Osteoblast (primary cell): ENCODE data around the gene WFDC8. TPM values are rescaled to one million over a fixed set of nuclear protein-coding genes. Genes with fewer than 3 reads are reported as not detected.

Experiments used
- DNase-seq: peaks from one replicate; pipeline ENCODE4 v3.0.0; 2011; ENCODE audit warnings: low spot score, mixed read lengths; ENCODE audit not compliant: insufficient read length; ENCODE audit errors: missing footprints
- H2AFZ ChIP-seq: 2 replicates; pipeline ENCODE4 v1.6.0; 2011; ENCODE audit warnings: mild to moderate bottlenecking, low read length
- H3K27ac ChIP-seq: 2 replicates; pipeline ENCODE4 v1.5.1; 2011; ENCODE audit warnings: mild to moderate bottlenecking, low read depth, low read length, moderate library complexity
- H3K27me3 ChIP-seq: 2 replicates; pipeline ENCODE4 v1.6.0; 2012; ENCODE audit warnings: mild to moderate bottlenecking, control low read depth, inconsistent platforms, low read length, moderate library complexity; ENCODE audit not compliant: insufficient read depth
- H3K36me3 ChIP-seq: 2 replicates; pipeline ENCODE4 v1.5.1; 2011; ENCODE audit warnings: mild to moderate bottlenecking, low read length, control low read depth, moderate library complexity; ENCODE audit not compliant: insufficient read depth
- H3K4me1 ChIP-seq: 2 replicates; pipeline ENCODE4 v1.5.1; 2011; ENCODE audit warnings: mild to moderate bottlenecking, low read length, control low read depth, moderate library complexity; ENCODE audit not compliant: insufficient read depth
- H3K4me2 ChIP-seq: 2 replicates; pipeline ENCODE4 v1.6.0; 2011; ENCODE audit warnings: mild to moderate bottlenecking, low read length; ENCODE audit not compliant: insufficient read depth
- H3K4me3 ChIP-seq: fragments of 200-600 bp; sonication (generic); 3 replicates; pipeline ENCODE4 v1.5.1; 2012; ENCODE audit warnings: mild to moderate bottlenecking, low read length, inconsistent platforms; ENCODE audit not compliant: insufficient read depth
- H3K79me2 ChIP-seq: 2 replicates; pipeline ENCODE4 v1.6.0; 2012; ENCODE audit warnings: mild to moderate bottlenecking, low read length, control low read depth, inconsistent platforms; ENCODE audit not compliant: insufficient read depth
- H3K9me3 ChIP-seq: 2 replicates; pipeline ENCODE4 v1.5.1; 2011; ENCODE audit warnings: low read depth, low read length, control low read depth
- H4K20me1 ChIP-seq: 2 replicates; pipeline ENCODE4 v1.6.0; 2012; ENCODE audit warnings: mild to moderate bottlenecking, low read length, control low read depth; ENCODE audit not compliant: insufficient read depth
- total RNA-seq: library from RNA; depleted of rRNA; stranded (reverse); fragments of >200 nt; gene quantifications from 2 replicates; pipeline ENCODE4 v1.2.3, GENCODE V29; 2012
- TF ChIP-seq, protein P1 (sequence below): IDR thresholded peaks from 2 replicates; pipeline ENCODE4 v1.5.1; 2011; ENCODE audit warnings: mild to moderate bottlenecking, low read depth, low read length, moderate library complexity; ENCODE audit errors: extremely low read depth

WFDC8 gene
- total RNA-seq, 1 donor, result not detected

DNA sequence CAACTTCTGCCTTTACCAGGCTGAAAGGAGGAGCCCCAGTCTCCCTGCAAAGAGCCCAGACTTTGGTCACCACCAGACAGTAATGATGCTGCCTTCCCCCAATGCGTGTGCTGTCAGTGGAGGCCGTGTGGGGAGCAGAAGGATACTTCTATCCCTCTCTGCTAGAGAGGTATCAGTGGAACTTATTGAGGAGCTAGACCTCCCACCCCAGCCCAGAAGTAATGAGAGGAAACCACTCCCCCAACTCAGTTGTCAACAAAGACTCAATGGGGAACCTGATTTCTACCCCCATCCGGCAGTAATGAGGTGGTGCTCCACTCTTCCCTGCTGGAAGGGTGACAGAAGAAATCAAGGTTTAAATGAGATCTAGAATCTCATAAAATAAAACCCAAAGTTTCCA is 4.4 kb upstream of the WFDC8 start:
- TF ChIP-seq, protein P1, sequence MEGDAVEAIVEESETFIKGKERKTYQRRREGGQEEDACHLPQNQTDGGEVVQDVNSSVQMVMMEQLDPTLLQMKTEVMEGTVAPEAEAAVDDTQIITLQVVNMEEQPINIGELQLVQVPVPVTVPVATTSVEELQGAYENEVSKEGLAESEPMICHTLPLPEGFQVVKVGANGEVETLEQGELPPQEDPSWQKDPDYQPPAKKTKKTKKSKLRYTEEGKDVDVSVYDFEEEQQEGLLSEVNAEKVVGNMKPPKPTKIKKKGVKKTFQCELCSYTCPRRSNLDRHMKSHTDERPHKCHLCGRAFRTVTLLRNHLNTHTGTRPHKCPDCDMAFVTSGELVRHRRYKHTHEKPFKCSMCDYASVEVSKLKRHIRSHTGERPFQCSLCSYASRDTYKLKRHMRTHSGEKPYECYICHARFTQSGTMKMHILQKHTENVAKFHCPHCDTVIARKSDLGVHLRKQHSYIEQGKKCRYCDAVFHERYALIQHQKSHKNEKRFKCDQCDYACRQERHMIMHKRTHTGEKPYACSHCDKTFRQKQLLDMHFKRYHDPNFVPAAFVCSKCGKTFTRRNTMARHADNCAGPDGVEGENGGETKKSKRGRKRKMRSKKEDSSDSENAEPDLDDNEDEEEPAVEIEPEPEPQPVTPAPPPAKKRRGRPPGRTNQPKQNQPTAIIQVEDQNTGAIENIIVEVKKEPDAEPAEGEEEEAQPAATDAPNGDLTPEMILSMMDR, result no peak
- H3K9me3 ChIP-seq, result no peaks in the 10 kb centered on the region
- H3K79me2 ChIP-seq, result no peaks in the 10 kb centered on the region
- no peak overlapping the region for H3K4me3 ChIP-seq
- no peak overlapping the region for H3K4me2 ChIP-seq
- no peak for DNase-seq
- no peaks in the 10 kb centered on the region for H4K20me1 ChIP-seq
- H3K27ac ChIP-seq, result no peak overlapping the region
- H3K27me3 ChIP-seq, result peaks cover 9% of the 10 kb centered on the region
- H3K36me3 ChIP-seq, result no peaks in the 10 kb centered on the region
- no peak overlapping the region for H2AFZ ChIP-seq
- no peaks in the 10 kb centered on the region for H3K4me1 ChIP-seq

DNA sequence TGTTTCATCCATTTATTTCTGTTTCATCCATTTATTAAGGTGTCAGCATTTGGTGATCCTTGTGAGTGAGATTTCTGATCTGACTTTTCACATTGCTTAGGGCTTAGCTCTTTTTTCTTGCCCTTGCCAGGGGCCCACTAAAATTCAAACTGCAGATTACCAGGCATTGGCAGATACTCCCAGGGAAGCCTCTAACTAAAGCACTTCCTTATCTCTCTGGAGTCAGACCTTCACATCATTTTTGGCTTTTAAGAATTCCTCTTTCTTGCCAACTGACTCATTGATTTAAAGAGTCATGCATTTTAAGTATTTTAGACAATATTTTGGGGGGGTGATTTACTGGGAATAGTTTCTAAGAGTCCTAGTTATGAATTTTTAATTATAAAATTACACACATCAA is 2.6 kb upstream of the WFDC8 start:
- no peak for DNase-seq
- TF ChIP-seq, protein P1, result no peak
- H3K36me3 ChIP-seq, result no peaks in the 10 kb centered on the region

DNA sequence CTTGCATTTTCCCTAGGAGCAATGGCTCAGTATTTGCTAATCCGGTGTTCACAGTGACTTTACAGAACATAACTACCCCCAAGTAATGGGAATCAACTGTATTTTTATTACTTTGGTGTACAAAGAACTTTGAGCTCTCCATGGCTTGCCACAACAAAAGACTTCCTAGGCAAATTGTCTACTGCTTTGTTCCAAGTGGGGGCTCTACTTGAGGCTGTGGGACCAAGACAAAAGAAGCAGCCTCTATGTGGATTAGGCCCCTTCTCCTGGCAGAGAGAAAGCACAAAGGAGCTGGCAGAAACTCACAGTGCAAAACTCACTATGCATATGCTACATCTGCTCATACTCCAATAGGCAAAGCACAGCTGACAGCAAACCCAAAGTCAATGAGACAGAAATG is 853 bp downstream of the WFDC8 start:
- Histone ChIP-seq H3K4me2 (no peak overlapping the region), H3K27ac (no peak overlapping the region), H3K79me2 (no peaks in the 10 kb centered on the region), H3K9me3 (no peaks in the 10 kb centered on the region), H3K36me3 (no peaks in the 10 kb centered on the region), H2AFZ (no peak overlapping the region), H3K4me1 (no peaks in the 10 kb centered on the region), H3K4me3 (no peak overlapping the region), H4K20me1 (no peaks in the 10 kb centered on the region), H3K27me3 (peaks cover 9% of the 10 kb centered on the region)
- TF ChIP-seq, protein P1, result no peak
- DNase-seq, result no peak

More for the DNA sequence above, 2.6 kb upstream of the WFDC8 start:
- H3K27ac ChIP-seq, result no peak overlapping the region
- H3K4me3 ChIP-seq, result no peak overlapping the region
- H3K4me1 ChIP-seq, result no peaks in the 10 kb centered on the region
- H3K4me2 ChIP-seq, result no peak overlapping the region
- H2AFZ ChIP-seq, result no peak overlapping the region
- no peaks in the 10 kb centered on the region for H3K79me2 ChIP-seq
- no peaks in the 10 kb centered on the region for H3K9me3 ChIP-seq
- H3K27me3 ChIP-seq, result peaks cover 12% of the 10 kb centered on the region
- no peaks in the 10 kb centered on the region for H4K20me1 ChIP-seq

DNA sequence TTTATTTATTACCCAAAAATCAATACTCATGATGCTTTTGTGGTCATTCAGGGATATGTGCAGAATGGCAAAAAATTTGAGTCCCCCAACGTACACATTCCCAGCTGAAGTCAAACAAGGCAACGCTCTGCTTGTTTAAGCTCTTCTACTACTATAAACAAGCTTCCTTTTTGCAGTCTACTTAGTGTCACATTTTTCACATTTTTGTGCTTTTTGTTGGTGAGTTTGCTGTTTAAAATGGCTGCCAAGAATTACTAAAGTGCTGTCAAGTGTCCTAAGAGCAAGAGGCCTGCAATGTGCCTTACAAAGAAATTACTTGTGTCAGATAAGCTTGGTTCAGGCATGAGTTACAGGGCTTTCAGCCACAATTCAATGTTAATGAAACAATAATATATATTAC is 2.1 kb downstream of the WFDC8 start:
- Histone ChIP-seq H3K9me3 (no peaks in the 10 kb centered on the region), H3K27me3 (peaks cover 5% of the 10 kb centered on the region), H3K4me2 (no peak overlapping the region), H3K4me3 (no peak overlapping the region), H3K36me3 (no peaks in the 10 kb centered on the region), H3K27ac (no peak overlapping the region), H2AFZ (no peak overlapping the region), H3K79me2 (no peaks in the 10 kb centered on the region), H4K20me1 (no peaks in the 10 kb centered on the region), H3K4me1 (no peaks in the 10 kb centered on the region)
- TF ChIP-seq, protein P1, result no peak
- no peak for DNase-seq
